LNCaP clone FGC (cell line): ENCODE results near the gene KICS2.

ENCODE experiments used
- DNase-seq: peaks from one replicate; pipeline ENCODE4 v3.0.0-alpha.2; 2011; ENCODE audit warnings: low read depth
- H3K4me3 ChIP-seq: 2 replicates; pipeline ENCODE4 v1.5.1; 2011; ENCODE audit warnings: mild to moderate bottlenecking, low read depth, low read length, control low read depth
- CTCF ChIP-seq: IDR thresholded peaks from 2 replicates; pipeline ENCODE4 v1.5.1; 2012; ENCODE audit warnings: mild to moderate bottlenecking; ENCODE audit not compliant: control insufficient read depth, insufficient read depth; ENCODE audit errors: extremely low read depth

Gene KICS2

DNA sequence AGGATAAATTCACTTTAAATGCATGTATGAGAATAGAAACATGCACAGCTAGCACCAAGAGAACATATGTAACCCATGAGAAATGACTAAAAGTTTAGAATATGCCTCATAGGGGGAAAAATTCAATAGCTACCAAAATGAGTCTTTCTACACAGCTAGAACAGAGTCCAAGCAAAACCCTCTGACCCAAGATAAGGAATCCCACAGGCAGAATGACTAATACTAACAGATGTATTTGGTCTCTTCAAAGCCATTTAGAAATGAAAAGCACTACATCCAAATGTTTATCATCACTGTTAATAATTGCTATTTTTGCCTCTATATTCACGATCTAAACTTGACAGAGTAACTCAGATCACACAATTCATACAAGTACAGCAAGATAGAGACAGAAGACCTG lies 44.0 kb downstream of the KICS2 start:
- TF ChIP-seq CTCF, result no peak
- no peak overlapping the region for H3K4me3 ChIP-seq
- DNase-seq, result no peak

DNA sequence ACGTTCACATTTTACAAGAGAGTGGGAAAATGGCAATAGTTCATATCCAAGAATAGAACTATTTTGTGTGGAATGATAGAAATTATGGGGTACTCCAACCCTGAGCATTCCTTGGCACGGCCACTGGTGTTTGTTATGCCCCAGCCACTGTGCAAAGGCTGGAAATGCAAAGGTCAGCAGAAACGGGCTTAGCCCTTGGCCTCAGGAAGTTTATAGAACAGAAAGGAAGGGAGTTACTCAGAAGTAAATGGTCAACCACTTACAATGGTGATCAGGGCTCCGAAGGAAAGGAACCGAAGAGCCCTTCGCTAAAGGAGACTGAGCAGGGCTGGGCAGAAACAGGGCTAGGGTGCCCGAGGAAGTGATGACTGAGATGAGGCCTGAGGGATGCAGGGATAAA lies 45.1 kb downstream of the KICS2 start:
- H3K4me3 ChIP-seq, result no peak overlapping the region
- no peak for TF ChIP-seq CTCF
- DNase-seq, result no peak

- DNase-seq, result no peak
- H3K4me3 ChIP-seq, result no peak overlapping the region
- no peak for TF ChIP-seq CTCF
Observed at GRCh38 chr12:64175254-64175945, 46.7 kb downstream of the KICS2 start.

DNA sequence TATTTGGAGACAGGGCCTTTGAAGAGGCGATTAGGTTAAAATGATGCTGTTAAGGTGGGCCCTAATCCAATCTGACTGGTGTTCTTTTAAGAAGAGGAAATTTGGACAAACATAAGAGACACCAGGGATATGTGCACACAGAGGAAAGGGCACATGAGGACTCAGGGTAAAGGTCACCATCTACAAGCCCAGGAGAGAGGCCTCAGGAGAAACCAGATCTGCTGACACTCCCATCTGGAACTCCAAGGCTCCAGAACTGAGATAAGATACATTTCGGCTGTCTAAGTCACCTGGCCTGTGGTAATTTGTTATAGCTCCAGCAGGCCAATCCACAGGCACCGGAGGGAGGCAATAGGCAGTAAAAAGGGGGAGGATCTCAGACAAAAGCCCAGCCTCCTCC lies 48.6 kb downstream of the KICS2 start:
- no peak overlapping the region for H3K4me3 ChIP-seq
- DNase-seq, result no peak
- no peak for TF ChIP-seq CTCF
